ENCODE measurements around the gene FCHSD2. TPM values are rescaled to one million over a fixed set of nuclear protein-coding genes. Genes with fewer than 3 reads are reported as not detected.

The FCHSD2 gene
- total and polyA plus RNA-seq, 2 of the 13 experiments (the other 11 are each of a cell fraction or from before 2014, with no cell fraction given), result 20.5 to 24.8 TPM

- TF ChIP-seq HMGXB3 (CRISPR knock-in tag; IDR thresholded peaks at IDR 0.05; ENCODE audit: borderline replicate concordance), result no peak
- TF ChIP-seq ASH2L (IDR thresholded peaks at IDR 0.05; ENCODE audit: insufficient read length, low read depth, low read length), result no peak
- TF ChIP-seq RFX1 (IDR thresholded peaks at IDR 0.05), result no peak
- no peak for TF ChIP-seq KDM1A (CRISPR knock-in tag; IDR thresholded peaks at IDR 0.05)
- TF ChIP-seq GATA4 (IDR thresholded peaks at IDR 0.05; ENCODE audit: borderline replicate concordance, low read depth), result no peak
- no peak for TF ChIP-seq ZBTB43 (CRISPR knock-in tag; conservative IDR thresholded peaks at IDR 0.05)
- peak; percentile 100 for TF ChIP-seq HNRNPLL (IDR thresholded peaks at IDR 0.05; ENCODE audit: low read depth, low read length, poor library complexity, severe bottlenecking)
- TF ChIP-seq KLF16 (CRISPR knock-in tag; IDR thresholded peaks at IDR 0.05), result peak in 1 of 2 experiments; percentile 26; a peak in 1 of 4 replicates
- TF ChIP-seq PAXIP1 (CRISPR knock-in tag; conservative IDR thresholded peaks at IDR 0.05), result no peak
- no peak for TF ChIP-seq RXRA (CRISPR knock-in tag; IDR thresholded peaks at IDR 0.05)
- no peak for TF ChIP-seq MBNL3 (CRISPR knock-in tag; conservative IDR thresholded peaks at IDR 0.05)
- no peak for TF ChIP-seq DZIP1 (CRISPR knock-in tag; IDR thresholded peaks at IDR 0.05)
- TF ChIP-seq ZNF136 (CRISPR knock-in tag; IDR thresholded peaks at IDR 0.05; ENCODE audit: low read depth), result no peak
- no peak for TF ChIP-seq ZNF337 (CRISPR knock-in tag; IDR thresholded peaks at IDR 0.05; ENCODE audit: borderline replicate concordance, low read depth)
- no peak for TF ChIP-seq CHCHD3 (CRISPR knock-in tag; IDR thresholded peaks at IDR 0.05)
- TF ChIP-seq MXD4 (CRISPR knock-in tag; IDR thresholded peaks at IDR 0.05), result no peak
- TF ChIP-seq KLF12 (CRISPR knock-in tag; IDR thresholded peaks at IDR 0.05; ENCODE audit: borderline replicate concordance), result no peak
Measured at GRCh38 chr11:72821920-72822799, 320.0 kb downstream of the FCHSD2 start (continued).
